ENCODE data around the gene CEP85L.

The CEP85L gene

DNA sequence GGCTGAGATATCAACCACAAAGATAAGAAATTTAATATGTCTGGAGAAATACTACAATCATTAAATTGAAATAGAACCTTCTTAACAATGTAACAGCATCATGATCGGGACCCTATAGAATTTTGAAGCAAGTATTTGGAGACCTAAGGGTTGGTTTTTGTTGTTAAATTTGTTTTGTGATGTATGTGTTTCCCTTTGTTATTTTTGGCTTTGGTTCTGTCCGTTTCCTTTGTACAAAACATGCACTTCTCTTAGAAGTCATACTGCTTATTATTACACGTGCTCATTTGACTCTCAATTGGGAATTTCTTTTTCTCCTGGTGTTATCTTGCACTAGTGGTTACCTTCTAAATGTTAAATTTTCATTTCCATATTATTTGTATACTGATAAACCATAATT lies 107.3 kb downstream of the CEP85L start:
- TF ChIP-seq EZH2phosphoT487 (conservative IDR thresholded peaks at IDR 0.05; ENCODE audit: low read length) (no peak), CTCF (IDR thresholded peaks at IDR 0.05; ENCODE audit: insufficient read depth, low read length, poor library complexity, severe bottlenecking) (no peak)
- no peaks in the 10 kb centered on the region for H3K79me2 ChIP-seq (ENCODE audit: insufficient read depth, low read length)
- no peaks in the 10 kb centered on the region for H3K9me2 ChIP-seq (replicated peaks; ENCODE audit: insufficient read depth, low read length)
- no peak overlapping the region for H3K9ac ChIP-seq (ENCODE audit: low read length)
- 0 out of 2 replicates have a peak, but pooled peaks cover 3% of the 10 kb centered on the region for H3F3A ChIP-seq (ENCODE audit: insufficient read depth)
- no peaks in the 10 kb centered on the region for H3K27me3 ChIP-seq (ENCODE audit: low read length)
- H3K4me2 ChIP-seq (ENCODE audit: low read depth, low read length, poor library complexity, severe bottlenecking) = no peak overlapping the region
- H2AFZ ChIP-seq (ENCODE audit: low read depth, low read length, severe bottlenecking) = no peak overlapping the region
- H3K9me3 ChIP-seq (ENCODE audit: insufficient read depth, low read length) = no peaks in the 10 kb centered on the region
- no peaks in the 10 kb centered on the region for H3K36me3 ChIP-seq (ENCODE audit: low read length)
- H3K27ac ChIP-seq (ENCODE audit: low read depth, low read length) = no peak overlapping the region
- no peaks in the 10 kb centered on the region for H4K20me1 ChIP-seq (ENCODE audit: low read depth, low read length)
- H3K4me3 ChIP-seq (ENCODE audit: insufficient read depth, low read length, poor library complexity, severe bottlenecking) = no peak overlapping the region

DNA sequence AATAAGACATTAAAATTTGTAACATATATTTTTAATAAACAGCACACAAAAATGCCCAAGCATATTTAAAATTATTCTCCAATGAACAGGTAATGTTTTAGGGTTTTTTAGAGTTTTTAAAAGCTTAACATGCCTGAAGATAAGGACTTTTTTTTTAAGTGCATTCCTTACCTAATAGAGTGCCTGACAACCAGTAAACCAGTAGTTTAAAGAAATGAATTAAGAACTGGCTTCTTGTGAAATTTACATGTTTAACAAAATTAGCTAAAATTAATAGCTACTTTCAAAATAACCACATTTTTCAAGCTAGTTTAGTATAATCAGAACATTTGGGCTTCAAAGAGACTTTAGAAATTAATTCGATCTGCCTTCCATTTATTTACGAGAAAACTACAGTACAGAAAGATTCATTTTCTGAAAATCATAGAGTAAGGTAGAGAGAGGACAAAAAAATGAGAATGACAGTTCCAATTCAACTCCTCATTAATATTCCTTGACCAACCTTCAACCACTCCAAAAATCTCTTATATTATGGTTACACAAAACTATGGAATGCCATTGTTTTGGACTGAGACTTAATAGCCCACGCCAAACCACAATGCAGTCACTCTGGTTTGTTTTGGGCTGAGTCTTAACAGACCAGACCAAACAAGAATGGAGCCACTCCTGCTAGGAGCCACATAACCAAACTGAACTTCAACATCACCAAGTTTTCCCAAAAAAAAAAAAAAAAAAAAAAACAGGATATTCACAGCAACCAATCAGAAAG lies 109.0 kb downstream of the CEP85L start:
- no peaks in the 10 kb centered on the region for H3K79me2 ChIP-seq (ENCODE audit: insufficient read depth, low read length)
- H2AFZ ChIP-seq (ENCODE audit: low read depth, low read length, severe bottlenecking) = no peak overlapping the region
- no peak overlapping the region for H3K4me3 ChIP-seq (ENCODE audit: insufficient read depth, low read length, poor library complexity, severe bottlenecking)
- no peaks in the 10 kb centered on the region for H3K36me3 ChIP-seq (ENCODE audit: low read length)
- no peak overlapping the region for H3K27ac ChIP-seq (ENCODE audit: low read depth, low read length)
- H4K20me1 ChIP-seq (ENCODE audit: low read depth, low read length) = no peaks in the 10 kb centered on the region
- H3K4me2 ChIP-seq (ENCODE audit: low read depth, low read length, poor library complexity, severe bottlenecking) = no peak overlapping the region
- no peaks in the 10 kb centered on the region for H3K9me3 ChIP-seq (ENCODE audit: insufficient read depth, low read length)
- no peak overlapping the region for H3K9ac ChIP-seq (ENCODE audit: low read length)
- no peak for TF ChIP-seq EZH2phosphoT487 (conservative IDR thresholded peaks at IDR 0.05; ENCODE audit: low read length)
- no peak for TF ChIP-seq CTCF (IDR thresholded peaks at IDR 0.05; ENCODE audit: insufficient read depth, low read length, poor library complexity, severe bottlenecking)
- no peaks in the 10 kb centered on the region for H3K27me3 ChIP-seq (ENCODE audit: low read length)
- no peaks in the 10 kb centered on the region for H3K9me2 ChIP-seq (replicated peaks; ENCODE audit: insufficient read depth, low read length)
- no peaks in the 10 kb centered on the region for H3F3A ChIP-seq (ENCODE audit: insufficient read depth)

DNA sequence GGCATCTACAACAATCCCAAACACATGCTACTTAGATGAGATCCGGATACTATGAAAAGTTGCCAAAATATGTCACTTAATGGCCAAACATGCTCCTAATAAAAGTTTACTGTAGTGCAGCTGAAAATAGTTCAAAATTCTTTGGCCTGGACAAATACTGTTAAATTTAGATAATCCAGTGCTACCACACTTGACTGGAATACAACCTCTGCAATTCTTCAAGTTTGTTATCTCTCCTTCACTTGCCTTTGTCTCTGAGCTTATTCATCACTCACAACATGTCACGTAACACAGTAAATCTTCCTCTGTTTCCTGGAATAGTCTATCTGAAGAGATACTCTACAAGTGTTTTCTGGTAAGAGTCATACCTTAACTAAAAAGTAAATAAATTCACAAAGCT lies 113.8 kb downstream of the CEP85L start:
- H4K20me1 ChIP-seq (ENCODE audit: low read depth, low read length) = no peaks in the 10 kb centered on the region
- H3F3A ChIP-seq (ENCODE audit: insufficient read depth) = no peaks in the 10 kb centered on the region
- H2AFZ ChIP-seq (ENCODE audit: low read depth, low read length, severe bottlenecking) = no peak overlapping the region
- no peaks in the 10 kb centered on the region for H3K9me2 ChIP-seq (replicated peaks; ENCODE audit: insufficient read depth, low read length)
- no peak overlapping the region for H3K4me2 ChIP-seq (ENCODE audit: low read depth, low read length, poor library complexity, severe bottlenecking)
- H3K27me3 ChIP-seq (ENCODE audit: low read length) = no peaks in the 10 kb centered on the region
- H3K36me3 ChIP-seq (ENCODE audit: low read length) = no peaks in the 10 kb centered on the region
- no peaks in the 10 kb centered on the region for H3K79me2 ChIP-seq (ENCODE audit: insufficient read depth, low read length)
- no peak overlapping the region for H3K4me3 ChIP-seq (ENCODE audit: insufficient read depth, low read length, poor library complexity, severe bottlenecking)
- H3K9ac ChIP-seq (ENCODE audit: low read length) = no peak overlapping the region
- no peak overlapping the region for H3K27ac ChIP-seq (ENCODE audit: low read depth, low read length)
- H3K9me3 ChIP-seq (ENCODE audit: insufficient read depth, low read length) = no peaks in the 10 kb centered on the region
- TF ChIP-seq CTCF (IDR thresholded peaks at IDR 0.05; ENCODE audit: insufficient read depth, low read length, poor library complexity, severe bottlenecking) = no peak
- no peak for TF ChIP-seq EZH2phosphoT487 (conservative IDR thresholded peaks at IDR 0.05; ENCODE audit: low read length)
